Measurements from ENCODE around the gene QPRT.

DNA sequence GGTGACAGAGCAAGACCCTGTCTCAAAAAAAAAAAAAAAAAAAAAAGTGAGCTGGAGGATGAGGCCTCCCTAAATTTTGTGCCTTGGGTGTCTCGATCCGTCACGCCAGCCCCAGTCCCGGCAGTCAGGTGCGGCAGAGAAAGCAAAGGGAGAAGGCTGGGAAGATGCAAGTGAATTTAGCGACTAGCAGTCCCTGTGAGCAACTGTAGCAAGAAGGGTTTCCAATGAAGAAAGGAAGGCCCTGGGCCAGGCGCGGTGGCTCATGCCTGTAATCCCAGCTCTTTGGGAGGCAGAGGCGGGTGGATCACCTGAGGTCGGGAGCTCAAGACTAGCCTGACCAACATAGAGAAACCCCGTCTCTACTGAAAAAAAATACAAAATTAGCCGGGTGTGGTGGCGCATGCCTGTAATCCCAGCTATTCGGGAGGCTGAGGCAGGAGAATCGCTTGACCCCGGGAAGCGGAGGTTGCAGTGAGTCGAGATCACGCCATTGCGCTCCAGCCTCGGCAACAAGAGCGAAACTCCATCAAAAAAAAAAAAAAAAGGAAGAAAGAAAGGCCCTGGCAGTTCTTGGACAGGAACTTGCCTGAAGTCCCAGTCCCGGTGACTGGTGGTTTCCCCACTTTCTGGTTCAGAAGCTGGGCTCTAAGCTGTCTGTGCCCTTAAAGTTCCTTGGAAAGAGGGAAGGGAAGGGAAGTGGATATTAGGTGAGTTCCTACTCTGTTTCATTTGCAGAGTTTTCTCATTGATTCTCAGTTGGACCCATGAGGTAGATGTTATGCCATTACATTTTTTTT, 1.8 kb upstream of the QPRT start:
- TF ChIP-seq, protein P1, sequence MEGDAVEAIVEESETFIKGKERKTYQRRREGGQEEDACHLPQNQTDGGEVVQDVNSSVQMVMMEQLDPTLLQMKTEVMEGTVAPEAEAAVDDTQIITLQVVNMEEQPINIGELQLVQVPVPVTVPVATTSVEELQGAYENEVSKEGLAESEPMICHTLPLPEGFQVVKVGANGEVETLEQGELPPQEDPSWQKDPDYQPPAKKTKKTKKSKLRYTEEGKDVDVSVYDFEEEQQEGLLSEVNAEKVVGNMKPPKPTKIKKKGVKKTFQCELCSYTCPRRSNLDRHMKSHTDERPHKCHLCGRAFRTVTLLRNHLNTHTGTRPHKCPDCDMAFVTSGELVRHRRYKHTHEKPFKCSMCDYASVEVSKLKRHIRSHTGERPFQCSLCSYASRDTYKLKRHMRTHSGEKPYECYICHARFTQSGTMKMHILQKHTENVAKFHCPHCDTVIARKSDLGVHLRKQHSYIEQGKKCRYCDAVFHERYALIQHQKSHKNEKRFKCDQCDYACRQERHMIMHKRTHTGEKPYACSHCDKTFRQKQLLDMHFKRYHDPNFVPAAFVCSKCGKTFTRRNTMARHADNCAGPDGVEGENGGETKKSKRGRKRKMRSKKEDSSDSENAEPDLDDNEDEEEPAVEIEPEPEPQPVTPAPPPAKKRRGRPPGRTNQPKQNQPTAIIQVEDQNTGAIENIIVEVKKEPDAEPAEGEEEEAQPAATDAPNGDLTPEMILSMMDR (IDR thresholded peaks at IDR 0.05): no peak
- TF ChIP-seq EZH2 (IDR thresholded peaks at IDR 0.05): no peak
